Vagina (tissue), 2 donors: ENCODE measurements around the gene ARL5A.

ENCODE experiments used
- CTCF ChIP-seq, 3 experiments: fragments of 450-650 bp in 2 of 3; fragments of 200-600 bp in 1 of 3; sonication (generic) in 1 of 3; IDR thresholded peaks; one replicate each; pipeline ENCODE4 v1.5.1; 2017 to 2019; ENCODE audit warnings: antibody characterized with exemption in 3 of 3, mild to moderate bottlenecking in 2 of 3, moderate library complexity in 2 of 3
- POLR2A ChIP-seq, 2 donors: fragments of 450-650 bp; IDR thresholded peaks; one replicate each; pipeline ENCODE4 v1.6.1; 2017; ENCODE audit warnings: antibody characterized with exemption in 2 of 2, mild to moderate bottlenecking in 2 of 2, moderate library complexity in 2 of 2

GRCh38 chr2:151826737-151827157 is 1.5 kb downstream of the ARL5A start:
- TF ChIP-seq CTCF (IDR thresholded peaks at IDR 0.05) (no peak), POLR2A (IDR thresholded peaks at IDR 0.05) (no peak)
